H1 (cell line): ENCODE results near the gene KDELR1. TPM values are rescaled to one million over a fixed set of nuclear protein-coding genes. Genes with fewer than 3 reads are reported as not detected.

ENCODE experiments used
- CTCF ChIA-PET: fragments of 300-600 bp; sonication (Branson Sonifier 250); formaldehyde crosslinking; loops from one replicate; lab custom pipeline; 2021; ENCODE audit not compliant: partially characterized antibody; lab: Charles Lee
- POLR2A ChIA-PET: fragments of 300-600 bp; sonication (Branson Sonifier 250); formaldehyde crosslinking; loops from one replicate; lab custom pipeline; 2021; ENCODE audit warnings: inconsistent platforms; ENCODE audit not compliant: partially characterized antibody; lab: Charles Lee
- DNase-seq, 2 experiments: peaks; one replicate each; pipeline versions ENCODE4 v3.0.0 to v3.0.0-alpha.2; 2010 to 2022; ENCODE audit warnings: low spot score in 2 of 2, low read depth in 1 of 2, mixed read lengths in 1 of 2
- FAIRE-seq: peaks from 2 replicates; lab custom pipeline; 2011; peaks lifted over from hg19 to GRCh38; lab: Jason Lieb, UNC
- H2AFZ ChIP-seq: 2 replicates; pipeline ENCODE4 v1.8.1; 2012; ENCODE audit warnings: low read length, inconsistent platforms
- H2AK5ac ChIP-seq: 2 replicates; pipeline ENCODE4 v1.6.1; 2013; ENCODE audit warnings: low read depth, low read length
- H2BK120ac ChIP-seq: replicated peaks from 2 replicates; pipeline ENCODE3; 2013; ENCODE audit warnings: low read depth, low read length, inconsistent platforms
- H2BK12ac ChIP-seq: 2 replicates; pipeline ENCODE4 v1.6.1; 2013; ENCODE audit warnings: low read depth, low read length
- H2BK15ac ChIP-seq: 2 replicates; pipeline ENCODE4 v1.6.1; 2013; ENCODE audit warnings: low read length
- H2BK20ac ChIP-seq: 2 replicates; pipeline ENCODE4 v1.6.1; 2013; ENCODE audit warnings: low read length
- H2BK5ac ChIP-seq: 2 replicates; pipeline ENCODE4 v1.6.1; 2013; ENCODE audit warnings: low read depth, low read length
- H3K14ac ChIP-seq: 2 replicates; pipeline ENCODE4 v1.6.1; 2013; ENCODE audit warnings: inconsistent platforms; ENCODE audit not compliant: insufficient read length
- H3K18ac ChIP-seq: 2 replicates; pipeline ENCODE4 v1.6.1; 2013; ENCODE audit warnings: low read length; ENCODE audit errors: extremely low read depth
- H3K23ac ChIP-seq: 2 replicates; pipeline ENCODE4 v1.6.1; 2013; ENCODE audit warnings: inconsistent platforms; ENCODE audit not compliant: insufficient read length
- H3K23me2 ChIP-seq: 2 replicates; pipeline ENCODE4 v1.6.1; 2013; ENCODE audit warnings: low read depth, low read length
- H3K27ac ChIP-seq: 2 replicates; pipeline ENCODE4 v1.6.1; 2011; ENCODE audit warnings: low read depth, low read length, inconsistent platforms
- H3K27me3 ChIP-seq, 4 experiments: replicated peaks in 1 of 4; 1 replicate in 1 of 4; 2 replicates in 3 of 4; pipeline versions ENCODE4 v1.6.1 to v1.8.1; 2011 to 2013; ENCODE audit warnings: low read length in 3 of 4, mild to moderate bottlenecking in 3 of 4, inconsistent platforms in 2 of 4, mixed read lengths in 2 of 4, moderate library complexity in 1 of 4; ENCODE audit not compliant: control insufficient read depth in 3 of 4, insufficient read depth in 3 of 4; ENCODE audit errors: extremely low read depth in 1 of 4
- H3K36me3 ChIP-seq, 4 experiments: 2 replicates each; pipeline versions ENCODE4 v1.6.1 to v1.8.1; 2011 to 2013; ENCODE audit warnings: mild to moderate bottlenecking in 4 of 4, low read length in 3 of 4, moderate library complexity in 2 of 4, control low read depth in 1 of 4, inconsistent platforms in 1 of 4; ENCODE audit not compliant: insufficient read depth in 4 of 4, control insufficient read depth in 2 of 4
- H3K4ac ChIP-seq: replicated peaks from 2 replicates; pipeline ENCODE3; 2013; ENCODE audit warnings: low read length, low read depth, mixed read lengths, inconsistent platforms; ENCODE audit not compliant: insufficient read length
- H3K4me1 ChIP-seq, 4 experiments: replicated peaks in 1 of 4; 1 replicate in 1 of 4; 2 replicates in 3 of 4; pipeline versions ENCODE4 v1.6.1 to v1.8.1; 2011 to 2013; ENCODE audit warnings: low read length in 3 of 4, inconsistent platforms in 2 of 4, mixed read lengths in 1 of 4; ENCODE audit not compliant: insufficient read depth in 4 of 4, control insufficient read depth in 3 of 4
- H3K4me2 ChIP-seq, 2 experiments: 2 replicates each; pipeline versions ENCODE4 v1.6.1 to v1.8.1; 2011 to 2013; ENCODE audit warnings: low read depth in 2 of 2, low read length in 2 of 2, control low read depth in 1 of 2, inconsistent platforms in 1 of 2, mild to moderate bottlenecking in 1 of 2; ENCODE audit not compliant: insufficient read depth in 1 of 2
- H3K4me3 ChIP-seq, 4 experiments: fragments of 200-600, 300-600 bp in 1 of 4; sonication (generic), shearing (Covaris generic), sonication (Bioruptor Twin) in 1 of 4; 2 replicates each; pipeline versions ENCODE4 v1.5.1 to v1.8.1; 2011 to 2016; ENCODE audit warnings: low read length in 4 of 4, low read depth in 3 of 4, control low read depth in 2 of 4, inconsistent platforms in 2 of 4, mild to moderate bottlenecking in 2 of 4, mixed read lengths in 1 of 4, moderate library complexity in 1 of 4; ENCODE audit not compliant: insufficient read depth in 2 of 4; ENCODE audit errors: extremely low read depth in 1 of 4
- H3K56ac ChIP-seq: replicated peaks from 2 replicates; pipeline ENCODE3; 2013; ENCODE audit warnings: low read depth, mild to moderate bottlenecking, mixed read lengths, low read length, inconsistent platforms; ENCODE audit not compliant: insufficient read length
- H3K79me1 ChIP-seq: 2 replicates; pipeline ENCODE4 v1.6.1; 2013; ENCODE audit warnings: low read depth, low read length, control low read depth
- H3K79me2 ChIP-seq, 2 experiments: 2 replicates each; pipeline versions ENCODE4 v1.6.1 to v1.8.1; 2012 to 2013; ENCODE audit warnings: low read length in 2 of 2, mild to moderate bottlenecking in 2 of 2, inconsistent platforms in 1 of 2; ENCODE audit not compliant: insufficient read depth in 2 of 2, control insufficient read depth in 1 of 2
- H3K9ac ChIP-seq, 4 experiments: replicated peaks in 1 of 4; 1 replicate in 1 of 4; 2 replicates in 3 of 4; pipeline versions ENCODE4 v1.6.1 to v1.8.1; 2011 to 2013; ENCODE audit warnings: low read depth in 3 of 4, low read length in 3 of 4, control low read depth in 2 of 4, mild to moderate bottlenecking in 2 of 4, moderate library complexity in 2 of 4, inconsistent platforms in 1 of 4; ENCODE audit errors: extremely low read depth in 1 of 4
- H3K9me3 ChIP-seq, 2 experiments: 2 replicates each; pipeline versions ENCODE4 v1.6.1 to v1.8.1; 2012 to 2013; ENCODE audit warnings: mild to moderate bottlenecking in 2 of 2, moderate library complexity in 2 of 2, control low read depth in 1 of 2, inconsistent platforms in 1 of 2, low read depth in 1 of 2, low read length in 1 of 2, mixed read lengths in 1 of 2; ENCODE audit not compliant: insufficient read depth in 2 of 2
- H4K20me1 ChIP-seq, 2 experiments: replicated peaks in 1 of 2; 2 replicates each; pipeline versions ENCODE3 to v1.8.1; 2011 to 2013; ENCODE audit warnings: inconsistent platforms in 2 of 2, low read length in 2 of 2, mild to moderate bottlenecking in 1 of 2; ENCODE audit not compliant: insufficient read depth in 2 of 2, control insufficient read depth in 1 of 2
- H4K5ac ChIP-seq: 2 replicates; pipeline ENCODE4 v1.6.1; 2013; ENCODE audit warnings: low read length, low read depth, mixed read lengths, inconsistent platforms; ENCODE audit not compliant: insufficient read length
- H4K8ac ChIP-seq: 2 replicates; pipeline ENCODE4 v1.8.0; 2013; ENCODE audit warnings: mild to moderate bottlenecking, moderate library complexity, low read length, inconsistent platforms; ENCODE audit not compliant: insufficient read depth; ENCODE audit errors: extremely low read depth
- H4K91ac ChIP-seq: replicated peaks from 2 replicates; pipeline ENCODE3; 2013; ENCODE audit warnings: low read length, mixed read lengths, inconsistent platforms; ENCODE audit not compliant: insufficient read length
- BACH1 ChIP-seq: IDR thresholded peaks from 2 replicates; pipeline ENCODE4 v1.6.1; 2012; ENCODE audit warnings: low read length, improper control_type of control experiment
- EZH2 ChIP-seq: fragments of 200-600 bp; sonication (generic); IDR thresholded peaks from 2 replicates; pipeline ENCODE4 v1.7.1; 2012; ENCODE audit warnings: low read depth, mild to moderate bottlenecking, moderate library complexity, low read length, inconsistent platforms; ENCODE audit not compliant: severe bottlenecking
- GABPA ChIP-seq: IDR thresholded peaks from 2 replicates; pipeline ENCODE4 v1.6.1; 2011; ENCODE audit warnings: mild to moderate bottlenecking, low read length, moderate library complexity, borderline replicate concordance; ENCODE audit not compliant: insufficient read depth
- PHF8 ChIP-seq: fragments of 200-600 bp; sonication (generic); conservative IDR thresholded peaks from 2 replicates; pipeline ENCODE4 v1.7.1; 2012; ENCODE audit warnings: low read depth, mild to moderate bottlenecking, inconsistent platforms, low read length, moderate library complexity
- RFX5 ChIP-seq: IDR thresholded peaks from 2 replicates; pipeline ENCODE4 v1.6.1; 2011; ENCODE audit warnings: low read depth, low read length, improper control_type of control experiment, borderline replicate concordance
- SAP30 ChIP-seq: fragments of 300-600 bp; sonication (generic); IDR thresholded peaks from 2 replicates; pipeline ENCODE4 v1.7.1; 2012; ENCODE audit warnings: low read length, moderate library complexity, mild to moderate bottlenecking, inconsistent platforms; ENCODE audit not compliant: insufficient read depth, insufficient replicate concordance
- SIN3A ChIP-seq, 2 experiments: IDR thresholded peaks in 1 of 2; conservative IDR thresholded peaks in 1 of 2; 2 replicates each; pipeline ENCODE4 v1.6.1; 2011 to 2012; ENCODE audit warnings: low read length in 2 of 2, improper control_type of control experiment in 1 of 2, low read depth in 1 of 2, mild to moderate bottlenecking in 1 of 2
- SUZ12 ChIP-seq: fragments of 200-600 bp; sonication (generic); IDR thresholded peaks from 2 replicates; pipeline ENCODE4 v1.6.1; 2012; ENCODE audit warnings: mild to moderate bottlenecking, inconsistent platforms, low read length, moderate library complexity, mixed read lengths
- TAF1 ChIP-seq: IDR thresholded peaks from 2 replicates; pipeline ENCODE4 v1.6.1; 2011; ENCODE audit warnings: mild to moderate bottlenecking, low read depth, low read length
- TCF12 ChIP-seq: IDR thresholded peaks from 2 replicates; pipeline ENCODE4 v1.6.1; 2011; ENCODE audit warnings: low read depth, mild to moderate bottlenecking, low read length
- WGBS, 2 experiments: shearing (Covaris generic) in 1 of 2; methylation state at CpG; one replicate each; pipeline versions ENCODE4 v1.1.6 to v1.1.7; 2013 to 2015; ENCODE audit warnings: low lambda C conversion rate in 2 of 2, mixed read lengths in 2 of 2, inconsistent platforms in 1 of 2, low coverage in 1 of 2, missing lambda C conversion rate in 1 of 2; ENCODE audit not compliant: insufficient replicate concordance in 2 of 2, insufficient coverage in 1 of 2, insufficient read length in 1 of 2; ENCODE audit errors: extremely low coverage in 1 of 2, missing lambda C conversion rate in 1 of 2; 5-methylcytosine and 5-hydroxymethylcytosine counted together
- polyA plus RNA-seq, 7 experiments: library from polyadenylated mRNA; depleted of rRNA in 3 of 7; stranded (reverse) in 5 of 7; unstranded in 2 of 7; fragments of >200 nt in 5 of 7; fragments of 200-250 nt in 2 of 7; gene quantifications; 1 replicate in 5 of 7; 2 replicates in 1 of 7; 4 replicates in 1 of 7; pipeline versions ENCODE4 v1.2.1 to v1.2.3, GENCODE V29; 2011 to 2013; ENCODE audit warnings: missing spikeins in 2 of 7, mixed read lengths in 2 of 7
- total RNA-seq: library from RNA; stranded (reverse); fragmentation: NEBNext Ultra II Directional; extraction: Animal tissue kit (Norgen Biotek cat#: 25700); gene quantifications from 2 replicates; pipeline ENCODE4 v1.2.1, GENCODE V29; 2021

Gene KDELR1
- total and polyA plus RNA-seq, 2 of the 8 experiments (the other 6 are each of a cell fraction or from before 2014, with no cell fraction given): 225 to 231 TPM

DNA sequence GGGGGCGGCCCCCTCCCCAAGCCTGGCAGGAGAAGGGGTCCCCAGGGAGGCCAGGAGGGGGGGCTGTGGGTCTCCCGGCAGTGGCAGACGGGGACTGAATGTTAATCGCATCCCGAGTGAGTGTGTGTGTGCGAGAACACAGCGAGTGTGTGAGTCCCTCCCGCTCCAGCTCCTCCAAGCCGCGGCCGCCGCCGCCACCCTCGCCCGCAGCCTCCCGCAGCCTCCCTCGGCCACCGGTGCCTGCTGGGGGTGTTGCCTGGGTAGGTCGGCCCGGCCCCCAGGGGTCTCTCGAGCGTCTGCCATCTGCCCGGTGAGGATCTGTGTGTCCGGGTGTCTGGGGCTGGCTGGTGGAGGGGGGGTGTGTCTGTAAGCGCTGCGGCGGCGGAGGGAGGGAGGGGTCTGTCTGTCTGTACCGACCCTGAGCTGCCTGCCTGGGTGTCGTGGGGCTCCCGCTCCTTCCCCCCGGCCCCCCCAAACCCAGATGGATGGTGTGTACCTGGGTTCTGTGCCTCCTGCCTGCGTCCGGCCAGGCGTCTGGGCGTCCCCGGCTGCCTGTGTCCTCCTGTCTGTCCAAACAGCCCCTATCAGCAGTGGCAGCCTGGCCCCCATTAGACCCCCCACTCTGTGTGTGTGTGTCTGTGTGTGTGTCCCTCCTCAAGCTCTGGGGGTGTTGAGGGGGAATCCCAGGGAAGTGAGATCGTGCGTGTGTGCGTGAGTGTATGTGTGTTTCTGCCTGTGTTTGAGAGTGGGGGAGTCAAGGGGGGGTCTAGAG, 2.4 kb upstream of the KDELR1 start, which contains the start of gene GRIN2D:
TSS of gene GRIN2D (plus strand) at position 110 of the 772 bp plus-strand sequence. CDS start 4,725 bp downstream, outside the sequence.
- Histone ChIP-seq H3K4me1 (peaks cover 0 to 46% (median 30%) of the 10 kb centered on the region in 4 experiments; a peak in 6 of 7 replicates), H3K4me3 (peak within 1 kb of the TSS; percentile 25 to 65 (median 49)), H3K18ac (peak within 1 kb of the TSS; percentile 62), H3K27me3 (peaks cover 6 to 50% (median 42%) of the 10 kb centered on the region in 4 experiments), H4K20me1 (peaks cover 0 to 1% of the 10 kb centered on the region in 2 experiments), H2BK15ac (peak within 1 kb of the TSS; percentile 61; the same call in 1 of the 2 replicates), H2BK120ac (peak within 1 kb of the TSS; percentile 38), H3K9ac (no peak within 1 kb of the TSS; a peak in 2 of 7 replicates), H2BK5ac (no peak within 1 kb of the TSS; the same call in 1 of the 2 replicates), H3K14ac (no peak within 1 kb of the TSS), H3K9me3 (no peaks in the 10 kb centered on the region), H4K8ac (0 out of 2 replicates have a peak within 1 kb of the TSS, but pooled peaks have one; percentile 90), H3K27ac (no peak within 1 kb of the TSS), H2AK5ac (no peak within 1 kb of the TSS), H3K56ac (no peak within 1 kb of the TSS), H3K79me1 (peaks cover 4% of the 10 kb centered on the region; the same call in 1 of the 2 replicates), H3K23ac (no peak within 1 kb of the TSS), H3K36me3 (peaks cover 3 to 7% (median 5%) of the 10 kb centered on the region in 4 experiments; a peak in 6 of 8 replicates), H4K5ac (peak within 1 kb of the TSS; percentile 13), H4K91ac (no peak within 1 kb of the TSS), H3K79me2 (peaks cover 0 to 10% of the 10 kb centered on the region in 2 experiments; a peak in 1 of 4 replicates), H2AFZ (no peak within 1 kb of the TSS), H2BK20ac (peak within 1 kb of the TSS; percentile 80), H3K4me2 (peak within 1 kb of the TSS; percentile 81 to 94), H2BK12ac (peak within 1 kb of the TSS; percentile 60; the same call in 1 of the 2 replicates), H3K23me2 (peaks cover 27% of the 10 kb centered on the region), H3K4ac (no peak within 1 kb of the TSS)
- FAIRE-seq (no peak), DNase-seq (peak in 1 of 2 experiments; percentile 73)
- ChIA-PET CTCF (interaction anchor here (0.7 to 2.2 kb wide), 8 partner anchors 9 to 80 kb away, joined by 3 to 8 read pairs (median 3); no protein-coding TSS in a partner anchor), POLR2A (interaction anchor here (0.8 to 4.0 kb wide), 10 partner anchors 9 to 221 kb away, joined by 3 to 20 read pairs (median 4); partner anchors contain the start of genes FAM83E, SYNGR4 and TMEM143)
- 7% methylated on average over 31 of the region's 40 CpGs; no CpG with 5 or more reads in 1 of the 2 experiments for WGBS, 2 experiments
- TF ChIP-seq SIN3A (conservative IDR thresholded peaks at IDR 0.05 in 1 of 2, IDR thresholded peaks at IDR 0.05 in 1 of 2; ENCODE audit: low read depth in 1 of 2, low read length in 2 of 2) (no peak), RFX5 (no peak), SAP30 (no peak), GABPA (no peak), TAF1 (no peak), BACH1 (no peak), SUZ12 (peak; percentile 16; the same call in 1 of the 2 replicates), TCF12 (no peak), EZH2 (peak; percentile 10), PHF8 (no peak)
